WTC11 (cell line): ENCODE results near the gene SPPL2B.

ENCODE experiments used
- NFE2L1 ChIP-seq: sonication (generic); formaldehyde crosslinking; IDR thresholded peaks from 2 replicates; pipeline ENCODE4 v1.8.1; 2023; ENCODE audit warnings: missing genetic modification reagents
- NR3C1 ChIP-seq: sonication (generic); formaldehyde crosslinking; conservative IDR thresholded peaks from 2 replicates; pipeline ENCODE4 v1.8.1; 2023; ENCODE audit warnings: low read depth, mild to moderate bottlenecking, missing genetic modification reagents
- RELA ChIP-seq: sonication (generic); formaldehyde crosslinking; IDR thresholded peaks from 2 replicates; pipeline ENCODE4 v1.8.1; 2022; ENCODE audit warnings: missing genetic modification reagents, mild to moderate bottlenecking, borderline replicate concordance
- TEAD4 ChIP-seq: sonication (generic); formaldehyde crosslinking; IDR thresholded peaks from 2 replicates; pipeline ENCODE4 v1.8.0; 2022; ENCODE audit warnings: mild to moderate bottlenecking, missing genetic modification reagents
- ZBTB21 ChIP-seq: sonication (generic); formaldehyde crosslinking; IDR thresholded peaks from 2 replicates; pipeline ENCODE4 v1.8.1; 2023; ENCODE audit warnings: mild to moderate bottlenecking, missing genetic modification reagents, borderline replicate concordance
- TF ChIP-seq, protein P1 (sequence below): fragments of 200-600 bp; IDR thresholded peaks from 2 replicates; pipeline ENCODE4 v1.8.0; 2022; ENCODE audit warnings: antibody characterized with exemption
- TF ChIP-seq, protein P2 (sequence below): sonication (generic); formaldehyde crosslinking; IDR thresholded peaks from 2 replicates; pipeline ENCODE4 v1.8.1; 2023; ENCODE audit warnings: mild to moderate bottlenecking, missing genetic modification reagents, moderate library complexity

DNA sequence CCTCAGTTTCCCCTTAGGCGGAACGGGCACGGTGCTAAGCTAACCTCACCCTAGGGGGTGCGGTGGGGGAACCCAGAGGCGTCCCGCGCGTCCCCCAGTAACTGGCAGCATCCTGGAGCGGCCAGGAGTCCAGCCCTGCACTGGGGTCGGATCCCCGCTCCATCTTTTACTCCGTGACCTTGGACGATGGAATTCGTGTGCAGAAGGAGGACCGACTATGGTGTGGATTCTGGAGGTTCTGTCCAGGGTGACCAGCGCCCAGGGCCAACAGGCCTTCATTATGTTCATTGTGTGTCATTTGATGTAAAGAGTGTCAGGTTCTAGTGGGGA, 630 bp downstream of the SPPL2B start:
- TF ChIP-seq, protein P1, sequence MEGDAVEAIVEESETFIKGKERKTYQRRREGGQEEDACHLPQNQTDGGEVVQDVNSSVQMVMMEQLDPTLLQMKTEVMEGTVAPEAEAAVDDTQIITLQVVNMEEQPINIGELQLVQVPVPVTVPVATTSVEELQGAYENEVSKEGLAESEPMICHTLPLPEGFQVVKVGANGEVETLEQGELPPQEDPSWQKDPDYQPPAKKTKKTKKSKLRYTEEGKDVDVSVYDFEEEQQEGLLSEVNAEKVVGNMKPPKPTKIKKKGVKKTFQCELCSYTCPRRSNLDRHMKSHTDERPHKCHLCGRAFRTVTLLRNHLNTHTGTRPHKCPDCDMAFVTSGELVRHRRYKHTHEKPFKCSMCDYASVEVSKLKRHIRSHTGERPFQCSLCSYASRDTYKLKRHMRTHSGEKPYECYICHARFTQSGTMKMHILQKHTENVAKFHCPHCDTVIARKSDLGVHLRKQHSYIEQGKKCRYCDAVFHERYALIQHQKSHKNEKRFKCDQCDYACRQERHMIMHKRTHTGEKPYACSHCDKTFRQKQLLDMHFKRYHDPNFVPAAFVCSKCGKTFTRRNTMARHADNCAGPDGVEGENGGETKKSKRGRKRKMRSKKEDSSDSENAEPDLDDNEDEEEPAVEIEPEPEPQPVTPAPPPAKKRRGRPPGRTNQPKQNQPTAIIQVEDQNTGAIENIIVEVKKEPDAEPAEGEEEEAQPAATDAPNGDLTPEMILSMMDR = no peak
- no peak for TF ChIP-seq NR3C1 (CRISPR knock-in tag)
- no peak for TF ChIP-seq ZBTB21 (CRISPR knock-in tag)
- no peak for TF ChIP-seq TEAD4 (CRISPR knock-in tag)
- TF ChIP-seq NFE2L1 = no peak
- TF ChIP-seq, protein P2, sequence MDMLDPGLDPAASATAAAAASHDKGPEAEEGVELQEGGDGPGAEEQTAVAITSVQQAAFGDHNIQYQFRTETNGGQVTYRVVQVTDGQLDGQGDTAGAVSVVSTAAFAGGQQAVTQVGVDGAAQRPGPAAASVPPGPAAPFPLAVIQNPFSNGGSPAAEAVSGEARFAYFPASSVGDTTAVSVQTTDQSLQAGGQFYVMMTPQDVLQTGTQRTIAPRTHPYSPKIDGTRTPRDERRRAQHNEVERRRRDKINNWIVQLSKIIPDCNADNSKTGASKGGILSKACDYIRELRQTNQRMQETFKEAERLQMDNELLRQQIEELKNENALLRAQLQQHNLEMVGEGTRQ (CRISPR knock-in tag) = no peak
- TF ChIP-seq RELA (CRISPR knock-in tag) = no peak
